HCT116 (cell line): ENCODE results near the gene BABAM2.

Experiments used
- CEBPB ChIP-seq: IDR thresholded peaks from 2 replicates; pipeline ENCODE4 v1.6.1; 2012; ENCODE audit warnings: low read depth
- CTCF ChIP-seq, 3 experiments: fragments of 200-600 bp in 1 of 3; sonication (generic) in 1 of 3; IDR thresholded peaks in 2 of 3; conservative IDR thresholded peaks in 1 of 3; 2 replicates each; pipeline ENCODE4 v1.5.1; 2012 to 2017; ENCODE audit warnings: low read depth in 2 of 3, low read length in 2 of 3, antibody characterized with exemption in 1 of 3, borderline replicate concordance in 1 of 3, control low read depth in 1 of 3, mild to moderate bottlenecking in 1 of 3, mixed read lengths in 1 of 3, mixed run types in 1 of 3, moderate library complexity in 1 of 3; ENCODE audit not compliant: insufficient read depth in 1 of 3
- EZH2 ChIP-seq: fragments of 200-600 bp; sonication (generic); IDR thresholded peaks from 2 replicates; pipeline ENCODE4 v1.6.1; 2017; ENCODE audit warnings: antibody characterized with exemption, mixed run types
- POLR2A ChIP-seq: IDR thresholded peaks from 2 replicates; pipeline ENCODE4 v1.7.0; 2011; ENCODE audit warnings: borderline replicate concordance; ENCODE audit not compliant: insufficient read depth, insufficient read length; ENCODE audit errors: extremely low read depth
- RAD21 ChIP-seq: IDR thresholded peaks from 2 replicates; pipeline ENCODE4 v1.6.1; 2012; ENCODE audit warnings: low read depth, mild to moderate bottlenecking
- TCF7L2 ChIP-seq: IDR thresholded peaks from 2 replicates; pipeline ENCODE4 v1.7.0; 2011; ENCODE audit warnings: borderline replicate concordance, inconsistent platforms; ENCODE audit not compliant: insufficient read depth, insufficient read length; ENCODE audit errors: extremely low read depth
- YY1 ChIP-seq: IDR thresholded peaks from 2 replicates; pipeline ENCODE4 v1.6.1; 2011; ENCODE audit warnings: low read length, low read depth, moderate library complexity, mild to moderate bottlenecking; ENCODE audit not compliant: insufficient replicate concordance; ENCODE audit errors: extremely low read depth
- ZBTB33 ChIP-seq: IDR thresholded peaks from 2 replicates; pipeline ENCODE4 v1.6.1; 2011; ENCODE audit warnings: mild to moderate bottlenecking, low read length, moderate library complexity; ENCODE audit not compliant: insufficient replicate concordance; ENCODE audit errors: extremely low read depth
- ZNF274 ChIP-seq: fragments of 200-500 bp; sonication (Bioruptor generic); IDR thresholded peaks from 2 replicates; pipeline ENCODE4 v1.6.1; 2014; ENCODE audit warnings: mild to moderate bottlenecking, low read depth, low read length, inconsistent platforms

GRCh38 chr2:27958711-27959378, 68.3 kb downstream of the BABAM2 start:
- TF ChIP-seq CTCF (IDR thresholded peaks at IDR 0.05 in 2 of 3, conservative IDR thresholded peaks at IDR 0.05 in 1 of 3; ENCODE audit: borderline replicate concordance in 1 of 3, insufficient read depth in 1 of 3, low read depth in 2 of 3, low read length in 2 of 3) = no peak
- TF ChIP-seq EZH2 = no peak
- no peak for TF ChIP-seq POLR2A
- TF ChIP-seq ZBTB33 = no peak
- no peak for TF ChIP-seq ZNF274
- TF ChIP-seq TCF7L2 = no peak
- TF ChIP-seq RAD21 = no peak
- TF ChIP-seq CEBPB = no peak
- TF ChIP-seq YY1 = no peak
